ENCODE results near the gene DYRK1B. TPM values are rescaled to one million over a fixed set of nuclear protein-coding genes. Genes with fewer than 3 reads are reported as not detected.

DYRK1B gene
- total RNA-seq, 1 experiment from 2014 or later: 12.2 TPM

GRCh38 chr19:39867133-39867532, 33.2 kb upstream of the DYRK1B start:
- Mint-ChIP-seq H3K4me1 (peaks cover 8% of the 10 kb centered on the region), H3K9me3 (no peaks in the 10 kb centered on the region), H3K27ac (no peak overlapping the region), H3K4me3 (no peak overlapping the region), H3K36me3 (no peaks in the 10 kb centered on the region), H3K27me3 (ENCODE audit: low read depth) (peaks cover 13% of the 10 kb centered on the region)
- ChIA-PET CTCF (interaction anchor here (0.5 kb wide), 1 partner anchor 315 kb away, joined by 3 read pairs; no protein-coding TSS in a partner anchor), POLR2A (no interaction called here)
- DNase-seq (ENCODE audit: low spot score): no peak
- TF ChIP-seq MLX (CRISPR knock-in tag; IDR thresholded peaks at IDR 0.05) (no peak), MXD4 (CRISPR knock-in tag; IDR thresholded peaks at IDR 0.05; ENCODE audit: borderline replicate concordance) (no peak), ZNF232 (CRISPR knock-in tag; IDR thresholded peaks at IDR 0.05) (no peak), HMGXB4 (CRISPR knock-in tag; IDR thresholded peaks at IDR 0.05) (no peak), CBFB (CRISPR knock-in tag; IDR thresholded peaks at IDR 0.05; ENCODE audit: low read depth) (no peak), ATF6 (CRISPR knock-in tag; IDR thresholded peaks at IDR 0.05) (no peak), ZNF671 (CRISPR knock-in tag; IDR thresholded peaks at IDR 0.05) (no peak), SP1 (CRISPR knock-in tag; conservative IDR thresholded peaks at IDR 0.05) (no peak), ZNF425 (CRISPR knock-in tag; conservative IDR thresholded peaks at IDR 0.05) (no peak), EMX1 (CRISPR knock-in tag; IDR thresholded peaks at IDR 0.05) (no peak), JUN (CRISPR knock-in tag; IDR thresholded peaks at IDR 0.05) (no peak), ETV6 (CRISPR knock-in tag; IDR thresholded peaks at IDR 0.05) (no peak), SMAD3 (CRISPR knock-in tag; IDR thresholded peaks at IDR 0.05; ENCODE audit: borderline replicate concordance) (no peak), NFYB (CRISPR knock-in tag; conservative IDR thresholded peaks at IDR 0.05; ENCODE audit: low read depth) (no peak), RORB (CRISPR knock-in tag; IDR thresholded peaks at IDR 0.05) (no peak), ZNF317 (CRISPR knock-in tag; IDR thresholded peaks at IDR 0.05; ENCODE audit: borderline replicate concordance, low read depth) (no peak), ZMAT4 (CRISPR knock-in tag; IDR thresholded peaks at IDR 0.05) (no peak)
- no peak for ATAC-seq

- ATAC-seq: no peak
These were observed 32.0 kb upstream of the DYRK1B start for GRCh38 chr19:39865953-39866352.

More at GRCh38 chr19:39865953-39866352, 32.0 kb upstream of the DYRK1B start:
- H3K27me3 Mint-ChIP-seq (ENCODE audit: low read depth): peaks cover 13% of the 10 kb centered on the region
- no peak for DNase-seq (ENCODE audit: low spot score)
- no peak overlapping the region for H3K27ac Mint-ChIP-seq
- no peaks in the 10 kb centered on the region for H3K36me3 Mint-ChIP-seq
- no peaks in the 10 kb centered on the region for H3K9me3 Mint-ChIP-seq
- ChIA-PET POLR2A (no interaction called here), CTCF (no interaction called here)
- peaks cover 8% of the 10 kb centered on the region for H3K4me1 Mint-ChIP-seq
- H3K4me3 Mint-ChIP-seq: no peak overlapping the region
- no peak for TF ChIP-seq NR2C2 (CRISPR knock-in tag; IDR thresholded peaks at IDR 0.05)
- TF ChIP-seq MXD4 (CRISPR knock-in tag; IDR thresholded peaks at IDR 0.05; ENCODE audit: borderline replicate concordance): no peak
- TF ChIP-seq ZNF416 (CRISPR knock-in tag; IDR thresholded peaks at IDR 0.05): no peak
- peak; percentile 64 for TF ChIP-seq USF2 (CRISPR knock-in tag; IDR thresholded peaks at IDR 0.05)

Measured in WTC11 (cell line).